Stimulated activated CD8-positive, alpha-beta memory T cell treated with anti-CD3 and anti-CD28 coated beads, Interleukin-7, amount 100 ng/mL, for 24 hours (primary cell): ENCODE results near the gene NDUFS1.
"Not testable (repeated sequence)": the region's sequence is repeated elsewhere in the genome, so short reads cannot be mapped to it uniquely, and the experiment has no call there.

Source experiments
- DNase-seq: peaks from one replicate; pipeline ENCODE4 v3.0.0-alpha.2; 2020; ENCODE audit warnings: low read depth

NDUFS1 gene

DNA sequence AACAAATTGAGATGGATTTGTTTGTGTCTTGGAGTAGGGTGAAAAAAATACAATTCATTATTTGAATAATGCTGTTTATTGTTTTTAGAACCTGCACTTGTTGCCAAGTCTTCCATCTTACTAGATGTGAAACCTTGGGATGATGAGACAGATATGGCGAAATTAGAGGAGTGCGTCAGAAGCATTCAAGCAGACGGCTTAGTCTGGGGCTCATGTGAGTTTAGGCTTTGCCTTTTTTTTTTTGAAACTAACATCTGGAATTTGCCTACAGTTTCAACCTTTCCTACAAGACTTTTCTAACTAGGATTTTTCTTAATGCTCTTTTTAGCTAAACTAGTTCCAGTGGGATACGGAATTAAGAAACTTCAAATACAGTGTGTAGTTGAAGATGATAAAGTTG, 3.2 kb upstream of the NDUFS1 start:
- not testable (repeated sequence) for DNase-seq

GRCh38 chr2:206160807-206161179, 1.5 kb upstream of the NDUFS1 start:
- no peak for DNase-seq

DNA sequence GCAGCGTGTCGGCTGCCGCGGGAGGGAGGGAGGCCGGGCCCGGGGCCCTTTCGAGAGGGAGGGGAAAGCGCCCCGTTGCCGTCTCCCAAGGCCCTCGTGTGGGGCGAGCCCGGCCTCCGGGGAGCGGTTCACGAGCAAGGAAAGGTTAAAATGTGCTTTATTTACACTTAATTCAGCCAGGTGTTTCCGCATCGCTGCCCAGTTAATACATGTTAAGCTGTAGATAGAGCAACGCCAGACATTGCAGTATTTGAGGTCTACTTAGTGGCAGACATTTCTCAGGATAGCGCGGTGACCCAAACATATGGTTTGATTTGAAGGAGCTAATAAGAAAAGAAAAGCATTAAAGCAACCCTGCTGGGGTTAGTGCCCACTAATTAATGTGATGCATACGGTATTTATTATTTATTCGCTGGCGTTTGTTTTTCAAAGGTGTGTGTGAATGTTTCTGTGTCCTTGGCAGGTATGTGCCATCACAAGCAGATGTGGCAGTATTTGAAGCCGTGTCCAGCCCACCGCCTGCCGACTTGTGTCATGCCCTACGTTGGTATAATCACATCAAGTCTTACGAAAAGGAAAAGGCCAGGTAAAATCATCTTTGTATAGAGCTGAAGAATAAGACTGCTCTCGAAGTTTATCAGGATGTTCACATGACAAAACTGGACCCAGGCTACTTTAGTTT, 1.0 kb upstream of the NDUFS1 start:
- no peak for DNase-seq

DNA sequence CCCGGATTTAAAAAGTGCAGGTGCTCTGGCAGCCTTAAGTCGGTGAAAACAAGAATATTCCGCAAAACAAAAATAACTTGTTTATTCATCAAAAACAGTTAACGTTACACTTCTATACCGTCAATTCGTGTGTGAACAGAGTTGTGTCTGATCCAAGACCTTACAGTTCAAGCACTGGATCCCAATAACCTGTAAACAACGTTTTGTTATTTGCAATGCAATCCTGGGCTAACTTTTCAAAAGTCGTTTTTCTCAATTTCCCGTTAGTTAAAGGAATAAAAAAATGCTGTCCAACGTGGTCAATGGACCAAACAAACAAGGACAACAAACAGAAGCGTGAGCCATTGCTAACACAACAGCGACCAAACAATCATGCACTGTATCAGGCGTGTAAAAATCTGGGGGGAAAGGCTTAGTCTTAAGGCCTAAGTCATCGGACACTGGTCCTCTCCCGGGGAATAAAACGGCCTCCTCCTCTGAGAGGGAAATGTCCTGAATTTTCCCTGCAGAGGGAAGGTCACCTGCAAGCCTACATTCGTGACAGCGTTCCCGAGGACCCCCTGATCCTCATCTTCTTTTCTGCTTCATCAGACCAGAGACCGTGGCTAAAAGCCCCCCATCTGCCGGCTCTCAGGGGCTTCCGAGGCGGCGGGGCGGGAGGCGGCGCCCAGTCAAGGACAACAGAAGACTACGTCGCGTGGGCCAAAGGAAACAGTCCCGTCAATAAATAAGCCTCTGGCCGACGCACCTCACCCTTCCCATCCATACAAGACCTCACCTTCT, 490 bp downstream of the NDUFS1 start:
- DNase-seq, result no peak

DNA sequence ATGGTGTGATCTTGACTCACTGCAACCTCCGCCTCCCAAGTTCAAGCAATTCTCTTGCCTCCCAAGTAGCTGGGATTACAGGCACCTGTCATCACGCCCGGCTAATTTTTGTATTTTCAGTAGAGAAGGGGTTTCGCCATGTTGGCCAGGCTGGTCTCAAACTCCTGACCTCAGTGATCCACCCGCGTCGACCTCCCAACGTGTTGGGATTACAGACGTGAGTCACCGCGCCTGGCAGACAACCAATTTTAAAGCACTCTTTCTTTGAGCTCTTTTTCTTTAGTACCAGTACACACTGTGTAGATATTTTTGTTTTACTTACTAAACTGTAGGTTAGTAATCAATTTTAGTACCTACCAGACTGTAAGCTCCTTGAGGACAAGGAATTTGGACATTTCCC, 2.2 kb downstream of the NDUFS1 start:
- DNase-seq, result not testable (repeated sequence)

DNA sequence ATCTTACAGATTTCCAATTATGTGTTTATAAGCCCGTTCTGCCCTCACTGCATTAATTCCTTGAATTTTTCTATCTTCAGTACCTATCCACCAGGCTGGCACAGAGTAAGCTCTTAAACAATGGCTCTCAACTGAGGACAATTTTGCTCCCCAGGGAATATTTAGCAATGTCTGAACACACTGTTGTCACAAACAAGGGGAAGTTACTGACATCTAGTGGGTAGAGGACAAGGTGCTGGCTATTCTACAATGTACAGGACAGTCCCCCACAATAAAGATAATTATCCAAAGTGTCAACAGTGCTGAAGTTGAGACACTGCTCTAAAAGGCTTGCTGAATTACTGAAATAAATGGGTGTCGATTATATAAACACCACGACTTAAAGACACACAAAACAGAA, 5.0 kb downstream of the NDUFS1 start:
- DNase-seq, result no peak

DNA sequence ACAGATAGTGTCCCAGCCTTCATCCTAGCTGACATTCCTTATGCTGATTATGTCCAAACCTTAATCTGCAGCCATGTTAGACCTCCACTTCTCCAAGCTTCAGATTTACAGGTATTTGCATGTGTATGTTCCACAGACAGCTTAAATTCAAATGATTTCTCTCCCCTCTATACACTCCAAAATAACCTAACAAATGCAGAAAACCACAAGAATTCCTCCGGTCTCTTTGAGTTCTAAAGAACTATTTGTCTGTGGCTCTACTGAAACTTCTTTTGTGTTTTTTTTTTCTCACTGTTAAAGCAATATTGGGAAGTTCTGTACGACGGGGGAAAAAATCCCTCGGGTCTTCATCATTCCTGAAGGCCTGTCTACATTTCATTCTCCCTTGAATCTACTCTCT, 8.6 kb downstream of the NDUFS1 start:
- no peak for DNase-seq

DNA sequence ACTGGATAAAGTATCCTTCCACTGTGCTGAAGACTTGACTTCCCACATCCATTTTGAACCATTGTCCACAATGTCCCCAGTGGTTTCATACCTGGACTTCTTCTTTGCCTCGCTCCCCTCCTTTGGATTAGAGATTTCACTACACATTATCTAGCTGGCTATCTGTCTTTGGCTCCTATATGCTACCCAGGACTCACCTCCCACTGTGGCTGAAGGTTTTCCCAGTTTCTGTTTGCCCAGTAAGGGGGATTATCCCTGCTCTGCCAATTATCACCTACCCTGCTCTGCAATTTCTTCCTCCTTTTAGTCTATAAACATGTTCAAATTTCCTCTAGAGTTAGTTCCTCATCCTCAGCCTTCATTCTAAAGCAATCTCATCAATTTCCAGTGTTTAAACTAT, 9.1 kb downstream of the NDUFS1 start:
- no peak for DNase-seq

DNA sequence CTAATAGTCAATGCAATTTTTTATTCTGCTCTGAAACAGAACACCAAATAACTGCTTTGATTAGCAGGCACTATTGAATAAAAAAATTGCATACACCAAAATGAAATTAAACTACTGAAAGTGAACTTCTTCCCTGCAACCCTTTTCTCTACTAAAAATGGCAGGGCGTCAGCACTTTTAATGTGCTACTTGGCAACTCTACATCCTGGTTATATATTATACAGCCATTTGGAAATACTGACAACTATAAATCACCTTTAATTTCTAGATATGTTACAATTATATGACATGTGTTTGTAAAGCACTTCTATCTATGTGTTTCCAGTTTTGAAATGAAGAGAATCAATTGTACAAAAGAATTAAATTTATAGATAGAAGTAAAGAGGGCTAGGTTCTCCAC, 9.9 kb downstream of the NDUFS1 start:
- DNase-seq, result no peak

DNA sequence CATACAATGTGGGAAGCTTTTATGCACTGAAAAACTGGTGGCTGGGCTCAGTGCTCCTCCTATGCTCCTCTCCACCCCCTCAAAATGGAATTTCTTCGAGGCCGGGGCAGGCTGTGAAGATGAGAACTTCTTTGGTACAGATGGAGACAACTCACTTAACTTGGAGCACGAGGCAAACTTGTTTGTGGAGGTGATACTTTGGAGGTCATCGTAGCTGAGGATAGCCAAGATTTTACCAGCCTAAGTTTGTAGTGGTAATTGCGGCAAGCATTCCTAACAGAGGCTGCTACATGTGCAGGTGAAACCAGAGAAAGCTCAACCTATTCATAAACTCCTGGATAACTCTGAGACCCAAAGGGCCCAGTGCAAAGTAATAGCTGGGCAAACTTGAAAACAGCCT, 13.6 kb downstream of the NDUFS1 start:
- DNase-seq, result no peak

DNA sequence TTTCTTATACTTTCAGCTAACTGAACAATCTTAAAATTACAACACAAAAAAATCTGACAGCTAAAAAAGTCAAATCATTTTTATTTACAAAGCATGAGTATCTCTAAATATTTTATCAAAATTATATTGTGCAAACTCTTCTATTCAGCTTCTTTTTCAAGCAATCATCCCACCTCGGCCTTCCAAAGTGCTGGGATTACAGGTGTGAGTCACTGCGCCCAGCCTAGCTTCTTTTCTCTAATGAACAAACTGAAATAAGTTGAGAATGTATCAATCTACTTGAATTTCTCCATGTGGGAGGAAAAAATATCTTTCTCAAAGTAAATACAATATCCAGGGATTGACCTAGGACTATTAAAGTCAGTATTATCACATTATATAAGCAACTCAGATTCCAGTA, 14.9 kb downstream of the NDUFS1 start:
- DNase-seq, result no peak

DNA sequence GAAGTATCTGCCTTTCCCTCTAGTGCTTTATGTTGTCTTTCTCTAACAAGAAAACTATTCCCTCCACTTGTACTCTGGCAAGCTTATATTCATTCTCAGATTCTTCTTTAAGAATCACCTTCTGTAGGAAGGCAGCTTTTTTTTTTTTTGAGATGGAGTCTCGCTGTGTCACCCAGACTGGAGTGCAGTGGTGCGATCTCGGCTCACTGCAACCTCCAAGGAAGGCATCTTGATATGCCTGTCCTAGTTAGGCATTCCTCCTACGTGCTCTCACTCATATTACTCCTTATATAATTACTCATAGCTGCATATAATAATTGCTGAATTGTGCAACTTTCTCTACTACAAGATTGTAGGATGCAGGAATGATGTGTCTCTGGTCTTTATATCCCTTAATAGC, 15.8 kb downstream of the NDUFS1 start:
- no peak for DNase-seq

GRCh38 chr2:206127656-206128055, 31.6 kb downstream of the NDUFS1 start:
- DNase-seq, result no peak

GRCh38 chr2:206125901-206126300, 33.3 kb downstream of the NDUFS1 start:
- DNase-seq, result no peak

GRCh38 chr2:206122569-206122968, 36.7 kb downstream of the NDUFS1 start:
- not testable (repeated sequence) for DNase-seq

GRCh38 chr2:206116278-206116677, 43.0 kb downstream of the NDUFS1 start:
- no peak for DNase-seq

GRCh38 chr2:206115026-206115578, 44.1 kb downstream of the NDUFS1 start:
- DNase-seq, result no peak

GRCh38 chr2:206112846-206113547, 46.2 kb downstream of the NDUFS1 start:
- no peak for DNase-seq

GRCh38 chr2:206112108-206112507, 47.1 kb downstream of the NDUFS1 start:
- DNase-seq, result no peak

DNA sequence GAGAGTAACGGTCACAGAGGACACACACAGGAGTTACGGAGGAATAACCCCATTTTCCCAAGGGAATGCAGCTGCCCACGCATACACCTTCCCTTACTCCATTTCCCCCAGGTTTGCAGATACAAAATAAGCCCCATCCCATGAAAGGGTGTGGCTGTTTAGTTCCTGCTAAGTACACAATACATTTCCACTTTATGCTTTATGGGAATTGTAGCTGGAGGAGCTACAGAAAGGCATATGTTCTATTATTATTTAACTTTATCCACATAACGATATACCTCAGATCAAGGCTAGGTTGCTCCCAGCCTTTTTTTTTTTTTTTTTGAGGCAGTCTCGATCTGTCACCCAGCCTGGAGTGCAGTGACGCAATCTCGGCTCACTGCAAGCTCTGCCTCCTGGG, 50.5 kb downstream of the NDUFS1 start:
- no peak for DNase-seq

- DNase-seq, result no peak
Observed at GRCh38 chr2:206105541-206105940, 53.7 kb downstream of the NDUFS1 start.

DNA sequence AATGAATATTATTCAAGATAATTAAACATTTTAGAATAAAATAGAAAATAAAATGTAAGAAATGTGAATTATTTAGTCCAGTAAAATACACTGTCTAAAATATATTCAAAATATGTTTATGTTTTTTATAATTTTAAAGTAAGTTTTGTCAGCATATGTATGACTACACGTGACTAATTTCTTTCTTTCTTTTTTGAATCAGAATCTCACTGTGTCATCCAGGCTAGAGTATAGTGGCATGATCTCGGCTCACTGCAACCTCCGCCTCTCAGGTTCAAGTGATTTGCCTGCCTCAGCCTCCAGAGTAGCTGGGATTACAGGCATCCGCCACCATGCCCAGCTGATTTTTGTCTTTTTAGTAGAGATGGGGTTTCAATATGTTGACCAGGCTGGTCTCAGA, 54.2 kb downstream of the NDUFS1 start:
- no peak for DNase-seq

- DNase-seq, result not testable (repeated sequence)
Observed at GRCh38 chr2:206098872-206099271, 60.4 kb downstream of the NDUFS1 start.
